OCI-LY1 (cell line): ENCODE measurements around the gene NCF2.

ENCODE experiments used
- H2AFZ ChIP-seq: fragments of 200-600 bp; sonication (generic), shearing (Covaris generic); 2 replicates; pipeline ENCODE4 v1.6.0; 2014; ENCODE audit warnings: antibody characterized with exemption, mild to moderate bottlenecking, low read length
- H3F3A ChIP-seq: fragments of 200-600 bp; sonication (generic), shearing (Covaris generic); 2 replicates; pipeline ENCODE4 v1.6.0; 2014; ENCODE audit warnings: mild to moderate bottlenecking, antibody characterized with exemption, low read length, moderate library complexity; ENCODE audit not compliant: insufficient read depth
- H3K27ac ChIP-seq: fragments of 200-600 bp; sonication (generic); 2 replicates; pipeline ENCODE4 v1.5.1; 2014; ENCODE audit warnings: low read length, mixed run types, mild to moderate bottlenecking, low read depth; ENCODE audit not compliant: poor library complexity, severe bottlenecking
- H3K27me3 ChIP-seq: fragments of 200-600 bp; sonication (generic); 2 replicates; pipeline ENCODE4 v1.6.0; 2014; ENCODE audit warnings: antibody characterized with exemption, mild to moderate bottlenecking, low read length, moderate library complexity; ENCODE audit not compliant: insufficient read depth
- H3K36me3 ChIP-seq: fragments of 200-600 bp; sonication (generic); 2 replicates; pipeline ENCODE4 v1.6.1; 2014; ENCODE audit warnings: mild to moderate bottlenecking, antibody characterized with exemption, low read length, moderate library complexity, mixed read lengths; ENCODE audit not compliant: insufficient read depth
- H3K4me1 ChIP-seq: fragments of 200-600 bp; sonication (generic); 2 replicates; pipeline ENCODE4 v1.5.1; 2014; ENCODE audit warnings: mild to moderate bottlenecking, low read length, moderate library complexity; ENCODE audit not compliant: insufficient read depth, severe bottlenecking
- H3K4me2 ChIP-seq: fragments of 200-600 bp; sonication (generic), shearing (Covaris generic); 2 replicates; pipeline ENCODE4 v1.6.1; 2014; ENCODE audit warnings: low read length
- H3K4me3 ChIP-seq: fragments of 200-600 bp; sonication (generic); 2 replicates; pipeline ENCODE4 v1.5.1; 2014; ENCODE audit warnings: low read length, low read depth, mild to moderate bottlenecking, mixed read lengths; ENCODE audit not compliant: poor library complexity, severe bottlenecking
- H3K79me2 ChIP-seq: fragments of 200-600 bp; shearing (Covaris generic); 2 replicates; pipeline ENCODE4 v1.6.1; 2016; ENCODE audit warnings: mixed run types, low read length, mixed read lengths; ENCODE audit not compliant: insufficient read depth
- H3K9ac ChIP-seq: fragments of 200-600 bp; sonication (generic), shearing (Covaris generic); 2 replicates; pipeline ENCODE4 v1.6.1; 2014; ENCODE audit warnings: mild to moderate bottlenecking, low read length, mixed read lengths
- H3K9me2 ChIP-seq: fragments of 200-600 bp; sonication (generic), shearing (Covaris generic); 2 replicates; pipeline ENCODE4 v1.6.1; 2014; ENCODE audit warnings: low read depth, mild to moderate bottlenecking, low read length, mixed read lengths
- H3K9me3 ChIP-seq: fragments of 200-600 bp; shearing (Covaris generic); 2 replicates; pipeline ENCODE4 v1.6.1; 2014; ENCODE audit warnings: low read length, mixed read lengths
- H4K20me1 ChIP-seq: fragments of 200-600 bp; sonication (generic), shearing (Covaris generic); 2 replicates; pipeline ENCODE4 v1.6.0; 2016; ENCODE audit warnings: mild to moderate bottlenecking, low read length; ENCODE audit not compliant: insufficient read depth
- EZH2 ChIP-seq: fragments of 200-600 bp; sonication (generic), shearing (Covaris generic); IDR thresholded peaks from 2 replicates; pipeline ENCODE4 v1.8.0; 2017; ENCODE audit warnings: borderline replicate concordance, mixed run types, mild to moderate bottlenecking, antibody characterized with exemption, low read length, moderate library complexity, mixed read lengths
- TF ChIP-seq, protein P1 (sequence below): fragments of 200-600 bp; sonication (generic), shearing (Covaris generic); IDR thresholded peaks from 2 replicates; pipeline ENCODE4 v1.5.1; 2017; ENCODE audit warnings: mild to moderate bottlenecking, antibody characterized with exemption, low read length, moderate library complexity, mixed read lengths

The NCF2 gene

GRCh38 chr1:183565261-183565660 is 25.0 kb downstream of the NCF2 start:
- Histone ChIP-seq H3K9ac (no peak overlapping the region), H3K4me1 (no peaks in the 10 kb centered on the region), H4K20me1 (no peaks in the 10 kb centered on the region), H3K9me3 (no peaks in the 10 kb centered on the region), H3K9me2 (no peaks in the 10 kb centered on the region), H3K36me3 (0 out of 2 replicates have a peak, but pooled peaks cover 4% of the 10 kb centered on the region), H3K4me2 (no peak overlapping the region), H3F3A (no peaks in the 10 kb centered on the region), H2AFZ (no peak overlapping the region), H3K27ac (no peak overlapping the region), H3K79me2 (no peaks in the 10 kb centered on the region), H3K27me3 (no peaks in the 10 kb centered on the region), H3K4me3 (no peak overlapping the region)
- TF ChIP-seq EZH2, result no peak
- TF ChIP-seq, protein P1, sequence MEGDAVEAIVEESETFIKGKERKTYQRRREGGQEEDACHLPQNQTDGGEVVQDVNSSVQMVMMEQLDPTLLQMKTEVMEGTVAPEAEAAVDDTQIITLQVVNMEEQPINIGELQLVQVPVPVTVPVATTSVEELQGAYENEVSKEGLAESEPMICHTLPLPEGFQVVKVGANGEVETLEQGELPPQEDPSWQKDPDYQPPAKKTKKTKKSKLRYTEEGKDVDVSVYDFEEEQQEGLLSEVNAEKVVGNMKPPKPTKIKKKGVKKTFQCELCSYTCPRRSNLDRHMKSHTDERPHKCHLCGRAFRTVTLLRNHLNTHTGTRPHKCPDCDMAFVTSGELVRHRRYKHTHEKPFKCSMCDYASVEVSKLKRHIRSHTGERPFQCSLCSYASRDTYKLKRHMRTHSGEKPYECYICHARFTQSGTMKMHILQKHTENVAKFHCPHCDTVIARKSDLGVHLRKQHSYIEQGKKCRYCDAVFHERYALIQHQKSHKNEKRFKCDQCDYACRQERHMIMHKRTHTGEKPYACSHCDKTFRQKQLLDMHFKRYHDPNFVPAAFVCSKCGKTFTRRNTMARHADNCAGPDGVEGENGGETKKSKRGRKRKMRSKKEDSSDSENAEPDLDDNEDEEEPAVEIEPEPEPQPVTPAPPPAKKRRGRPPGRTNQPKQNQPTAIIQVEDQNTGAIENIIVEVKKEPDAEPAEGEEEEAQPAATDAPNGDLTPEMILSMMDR, result no peak

- Histone ChIP-seq H3K79me2 (no peaks in the 10 kb centered on the region), H2AFZ (no peak overlapping the region), H3K9ac (no peak overlapping the region), H3K27ac (no peak overlapping the region), H3K36me3 (0 out of 2 replicates have a peak, but pooled peaks cover 4% of the 10 kb centered on the region), H3K4me1 (no peaks in the 10 kb centered on the region), H3K9me2 (no peaks in the 10 kb centered on the region), H3K4me2 (no peak overlapping the region), H3F3A (no peaks in the 10 kb centered on the region), H4K20me1 (no peaks in the 10 kb centered on the region), H3K4me3 (no peak overlapping the region), H3K9me3 (no peaks in the 10 kb centered on the region), H3K27me3 (no peaks in the 10 kb centered on the region)
- no peak for TF ChIP-seq EZH2
- TF ChIP-seq, protein P1, result no peak
Measured at GRCh38 chr1:183562701-183563100, 27.6 kb downstream of the NCF2 start.

GRCh38 chr1:183559061-183559460 is 31.2 kb downstream of the NCF2 start:
- Histone ChIP-seq H3K9me2 (no peaks in the 10 kb centered on the region), H3K4me3 (no peak overlapping the region), H3K4me1 (no peaks in the 10 kb centered on the region), H3K27ac (no peak overlapping the region), H3K9me3 (no peaks in the 10 kb centered on the region), H2AFZ (no peak overlapping the region), H3K27me3 (no peaks in the 10 kb centered on the region), H3K36me3 (peaks cover 28% of the 10 kb centered on the region; the same call in 1 of the 2 replicates), H3K79me2 (no peaks in the 10 kb centered on the region), H3K4me2 (no peak overlapping the region), H3F3A (no peaks in the 10 kb centered on the region), H4K20me1 (no peaks in the 10 kb centered on the region), H3K9ac (no peak overlapping the region)
- TF ChIP-seq, protein P1, result no peak
- no peak for TF ChIP-seq EZH2
